Dermis microvascular lymphatic vessel endothelial cell (primary cell): Measurements from ENCODE around the gene TPD52L1. TPM values are rescaled to one million over a fixed set of nuclear protein-coding genes. Genes with fewer than 3 reads are reported as not detected.
A peak's percentile ranks its signal among the peaks of the same experiment; 100 is the strongest.
"Not testable (repeated sequence)": the region's sequence is repeated elsewhere in the genome, so short reads cannot be mapped to it uniquely, and the experiment has no call there.

ENCODE experiments used
- DNase-seq, 2 donors: peaks; one replicate each; pipeline versions ENCODE4 v3.0.0 to v3.0.0-alpha.2; 2010; ENCODE audit warnings: low read depth in 2 of 2
- total RNA-seq: library from RNA; depleted of rRNA; stranded (reverse); fragments of >200 nt; gene quantifications from 2 replicates; pipeline ENCODE4 v1.2.1, GENCODE V29; 2014

TPD52L1 gene
- total RNA-seq, 1 donor from 2014 or later: 0.90 TPM

DNA sequence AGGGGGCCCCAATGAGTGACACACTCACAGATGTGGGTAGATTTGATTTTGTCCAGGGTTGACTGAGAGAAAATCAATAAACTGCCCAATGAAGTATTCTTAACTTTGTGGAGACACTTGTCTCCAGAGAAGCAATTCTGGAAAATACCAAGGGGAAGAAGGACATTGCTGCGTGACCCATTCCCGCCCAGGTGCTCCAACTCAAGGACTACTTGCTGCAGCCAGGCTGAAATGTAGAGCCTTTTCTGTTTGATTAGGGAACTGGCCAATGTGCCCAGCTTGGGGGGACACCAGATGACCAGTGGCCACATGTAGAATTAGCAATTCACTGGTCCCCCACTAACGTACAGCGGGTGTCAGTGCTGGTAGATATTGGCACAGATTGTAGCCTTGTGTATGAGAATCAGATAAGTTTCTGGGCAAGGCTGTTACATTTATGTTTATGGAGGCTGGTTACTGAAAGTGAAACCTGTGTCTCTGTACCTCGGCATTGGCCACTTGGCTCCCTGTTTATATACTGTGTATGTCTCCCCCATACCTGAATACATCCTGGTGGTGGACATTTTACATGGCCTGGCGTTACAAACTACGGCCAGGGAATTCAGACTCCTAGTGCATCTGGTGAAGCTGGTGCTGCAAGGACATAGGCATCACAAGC is 115.9 kb downstream of the TPD52L1 start:
- no peak for DNase-seq

DNA sequence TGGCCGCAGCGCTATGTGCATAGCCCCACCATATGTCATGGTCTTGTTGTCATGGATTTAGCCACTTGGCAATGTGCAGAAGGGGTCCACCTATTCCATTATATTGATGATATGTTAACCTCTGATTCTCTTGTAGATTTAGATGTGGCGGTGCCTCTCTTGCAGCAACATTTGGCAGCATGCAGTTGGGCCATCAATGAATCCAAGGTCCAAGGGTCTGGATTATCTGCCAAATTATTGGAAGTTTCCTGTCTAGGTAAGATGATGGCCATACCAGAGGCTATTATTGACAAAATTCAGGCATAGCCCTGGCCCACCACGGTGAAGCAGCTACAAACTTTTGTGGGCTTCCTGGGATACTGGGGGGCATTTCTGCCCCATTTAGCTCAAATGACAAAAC is 116.8 kb downstream of the TPD52L1 start:
- no peak for DNase-seq

DNA sequence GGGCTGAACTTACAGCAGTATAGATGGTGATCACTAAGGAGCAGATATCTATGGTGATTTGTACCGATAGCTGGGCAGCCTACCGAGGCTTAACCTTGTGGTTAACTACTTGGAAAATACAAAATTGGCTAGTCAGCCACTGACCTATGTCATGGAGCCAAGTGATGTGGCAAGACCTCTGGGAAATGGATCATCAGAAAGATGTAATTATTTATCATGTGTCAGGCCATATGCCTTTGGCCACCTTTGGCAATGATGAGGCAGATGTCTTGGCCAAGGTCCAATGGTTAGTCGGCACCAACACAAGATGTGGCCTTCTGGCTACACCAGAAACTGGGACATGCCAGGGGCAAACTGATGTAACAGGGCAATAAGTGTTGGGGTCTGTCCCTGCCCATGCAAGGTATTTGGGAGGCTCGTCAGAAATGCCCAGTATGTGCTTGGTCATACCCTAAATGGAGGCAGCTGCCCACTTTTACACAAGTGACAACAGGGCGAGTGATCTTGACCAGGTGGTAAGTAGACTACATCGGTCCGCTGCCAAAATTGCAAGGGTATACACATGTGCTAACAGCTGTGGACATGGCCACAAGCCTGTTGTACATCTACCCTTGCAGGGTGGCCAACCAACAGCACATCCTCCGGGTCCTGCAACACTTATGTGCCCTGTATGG is 118.0 kb downstream of the TPD52L1 start:
- DNase-seq: no peak

DNA sequence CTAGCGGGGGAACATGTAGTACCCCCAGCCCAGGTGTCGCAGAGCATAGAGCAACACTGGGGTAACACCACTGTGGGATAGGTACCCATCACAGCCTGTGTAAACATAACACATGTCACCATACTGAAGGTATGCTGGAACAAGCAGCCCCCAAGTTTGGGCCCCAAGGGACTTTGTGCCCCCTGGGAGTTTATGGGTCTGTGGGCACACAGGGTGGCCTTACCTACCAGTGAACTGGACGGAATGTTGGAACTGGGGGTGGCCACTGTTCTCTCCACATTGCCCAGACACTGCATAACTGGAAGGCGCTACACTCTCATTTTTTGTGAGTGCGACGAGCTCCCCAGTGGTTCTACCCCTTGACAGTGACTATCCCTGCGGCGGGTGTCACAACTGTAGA is 119.7 kb downstream of the TPD52L1 start:
- DNase-seq: no peak

DNA sequence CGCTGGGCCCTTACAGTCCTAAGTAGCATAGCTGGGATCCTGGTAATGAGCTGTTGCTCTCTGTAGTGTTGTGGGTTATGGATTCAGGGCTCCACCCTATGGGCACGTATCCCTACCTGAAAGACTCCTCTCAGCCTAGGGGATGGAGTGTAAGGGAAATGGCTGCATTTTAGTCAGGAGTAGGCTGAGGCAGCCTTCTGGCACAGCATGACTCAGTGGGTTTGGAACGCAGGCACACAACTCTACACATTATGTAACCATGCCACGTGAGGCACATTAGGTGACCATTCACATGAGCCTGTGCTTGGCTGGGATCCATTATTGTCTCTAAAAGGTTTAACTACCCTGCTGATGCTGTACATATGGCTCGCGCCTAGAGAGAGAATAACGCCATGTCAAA is 120.4 kb downstream of the TPD52L1 start:
- DNase-seq: peak; percentile 94 to 95

DNA sequence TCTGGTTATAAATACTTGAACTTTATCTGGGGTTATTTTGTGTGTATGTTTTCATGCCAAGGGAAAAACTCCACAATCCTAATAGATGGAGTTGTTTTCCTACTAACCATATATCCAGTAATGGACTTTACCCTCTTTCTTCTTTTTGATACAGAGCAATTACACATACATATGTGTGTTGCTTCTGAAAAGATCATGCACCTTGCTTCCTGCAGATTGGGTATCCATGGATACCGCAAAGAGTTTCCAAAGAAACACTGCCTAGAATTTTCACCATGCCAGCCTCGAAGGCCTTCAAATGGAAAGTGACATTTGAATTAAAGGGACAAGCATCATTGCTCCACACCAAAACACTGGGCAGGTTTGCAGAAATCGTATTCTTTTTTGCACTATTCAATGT is 121.4 kb downstream of the TPD52L1 start:
- DNase-seq: peak; percentile 72 to 78

DNA sequence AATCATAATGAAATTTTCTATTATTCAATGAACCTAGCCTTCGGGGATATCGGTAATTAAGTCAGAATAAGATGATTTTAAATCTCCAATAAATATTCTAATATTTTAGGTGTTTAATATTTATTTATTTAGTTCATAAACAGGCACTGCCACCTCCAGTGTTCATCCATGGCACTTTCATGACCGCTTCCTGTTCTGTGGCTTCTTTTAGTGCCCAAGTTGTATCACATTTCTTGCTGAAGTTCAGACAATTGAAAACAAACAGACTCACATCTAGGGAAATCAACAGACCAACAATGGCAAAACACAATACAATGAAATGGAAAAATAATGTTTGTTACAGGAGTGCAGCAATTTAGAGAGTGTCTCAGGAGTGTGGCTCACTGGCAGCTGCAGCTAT is 122.2 kb downstream of the TPD52L1 start:
- no peak for DNase-seq

DNA sequence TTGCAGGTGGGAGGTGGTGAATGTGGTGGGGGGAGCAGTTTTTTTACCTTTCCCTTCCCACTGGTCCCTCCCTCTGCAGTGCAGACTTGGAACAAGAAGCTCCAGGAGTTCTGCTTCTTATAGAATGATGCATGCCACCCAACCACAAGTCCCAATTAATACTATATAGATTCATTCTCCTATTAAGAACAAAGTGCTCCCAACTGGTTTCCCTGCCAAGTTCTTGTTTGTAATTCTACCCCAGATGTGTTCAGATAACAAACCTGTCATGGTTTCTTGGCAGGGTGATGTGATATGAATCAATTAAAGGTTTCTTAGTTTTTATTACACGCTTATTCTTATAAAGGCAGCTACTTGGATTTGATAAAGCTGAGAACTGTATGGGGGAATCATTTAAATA is 124.3 kb downstream of the TPD52L1 start:
- DNase-seq: no peak

DNA sequence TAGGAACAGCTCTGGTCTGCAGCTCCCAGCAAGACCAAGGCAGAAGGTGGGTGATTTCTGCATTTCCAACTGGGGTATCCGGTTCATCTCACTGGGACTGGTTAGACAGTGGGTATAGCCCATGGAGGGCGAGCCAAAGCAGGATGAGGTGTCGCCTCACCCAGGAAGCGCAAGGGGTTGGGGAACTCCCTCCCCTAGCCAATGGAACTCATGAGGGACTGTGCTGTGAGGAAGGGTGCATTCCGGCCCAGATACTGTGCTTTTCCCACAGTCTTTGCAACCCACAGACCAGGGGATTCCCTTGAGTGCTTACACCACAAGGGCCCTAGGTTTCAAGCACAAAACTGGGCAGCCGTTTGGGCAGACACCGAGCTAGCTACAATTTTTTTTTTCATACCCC is 126.4 kb downstream of the TPD52L1 start:
- DNase-seq: no peak

DNA sequence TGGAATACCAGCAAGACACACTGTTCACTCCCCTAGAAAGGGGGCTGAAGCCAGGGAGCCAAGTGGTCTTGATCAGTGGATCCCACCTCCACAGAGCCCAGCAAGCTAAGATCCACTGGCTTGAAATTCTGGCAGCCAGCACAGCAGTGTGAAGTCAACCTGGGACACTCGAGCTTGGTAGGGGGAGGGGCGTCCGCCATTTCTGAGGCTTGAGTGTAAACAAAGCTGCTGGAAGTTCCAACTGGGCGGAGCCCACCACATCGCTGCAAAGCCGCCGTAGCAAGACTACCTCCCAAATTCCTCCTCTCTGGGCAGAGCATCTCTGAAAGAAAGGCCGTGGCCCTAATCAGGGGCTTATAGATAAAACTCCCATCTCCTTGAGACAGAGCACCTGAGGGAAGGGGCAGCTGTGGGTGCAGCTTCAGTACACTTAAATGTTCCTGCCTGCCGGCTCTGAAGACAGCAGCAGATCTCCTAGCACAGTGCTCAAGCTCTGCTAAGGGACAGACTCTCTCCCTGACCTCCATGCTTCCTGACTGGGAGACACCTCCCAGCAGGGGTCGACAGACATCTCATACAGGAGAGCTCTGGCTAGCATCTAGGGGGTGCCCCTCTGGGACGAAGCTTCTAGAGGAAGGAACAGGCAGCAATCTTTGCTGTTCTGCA is 126.9 kb downstream of the TPD52L1 start:
- not testable (repeated sequence) for DNase-seq

DNA sequence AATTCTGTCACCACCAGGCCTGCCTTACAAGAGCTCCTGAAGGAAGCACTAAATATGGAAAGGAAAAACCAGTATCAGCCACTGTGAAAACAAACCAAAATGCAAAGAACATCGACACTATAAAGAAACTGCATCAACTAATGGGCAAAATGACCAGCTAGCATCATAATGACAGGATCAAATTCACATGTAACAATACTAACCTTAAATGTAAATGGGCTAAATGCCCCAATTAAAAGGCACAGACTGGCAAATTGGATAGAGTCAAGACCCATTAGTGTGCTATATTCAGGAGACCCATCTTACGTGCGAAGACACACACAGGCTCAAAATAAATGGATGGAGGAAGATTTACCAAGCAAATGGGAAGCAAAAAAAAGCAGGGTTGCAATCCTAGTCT is 128.9 kb downstream of the TPD52L1 start:
- DNase-seq: not testable (repeated sequence)

DNA sequence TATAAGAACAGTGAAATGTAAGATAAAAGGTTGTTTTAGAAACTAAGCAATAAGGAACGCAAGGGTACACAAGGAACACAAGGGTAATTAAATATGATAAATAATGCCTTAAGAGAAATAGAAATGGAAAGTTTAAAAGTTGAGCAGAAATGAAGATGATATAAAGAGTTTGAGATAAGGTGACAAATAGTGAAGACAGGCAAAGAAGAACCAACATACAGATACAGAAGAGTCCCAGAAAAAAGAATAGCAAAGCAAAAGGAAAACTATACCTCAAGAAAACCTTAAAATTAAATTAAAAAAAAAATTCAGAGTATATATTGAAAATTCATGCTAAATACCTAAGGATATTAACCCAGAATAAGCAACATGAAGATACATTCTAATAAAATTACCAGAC is 131.8 kb downstream of the TPD52L1 start:
- no peak for DNase-seq

DNA sequence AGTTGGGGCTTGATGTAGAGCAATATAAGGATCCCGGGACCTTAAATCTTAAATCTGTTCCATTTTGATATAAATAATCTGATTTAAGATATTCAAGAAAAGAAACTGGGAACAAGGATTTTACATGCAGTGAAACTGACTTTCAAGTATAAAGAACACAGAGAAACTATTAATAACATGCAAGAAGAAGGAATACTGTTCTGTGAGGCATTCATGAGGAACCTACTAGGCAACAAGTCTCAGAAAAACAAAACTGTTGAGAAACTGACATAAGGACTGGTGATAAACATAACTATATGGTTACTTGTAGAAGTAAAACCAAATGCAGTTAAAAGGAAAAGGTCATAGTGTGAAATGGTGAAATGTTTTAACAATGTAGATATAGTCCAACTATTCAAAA is 132.4 kb downstream of the TPD52L1 start:
- no peak for DNase-seq

DNA sequence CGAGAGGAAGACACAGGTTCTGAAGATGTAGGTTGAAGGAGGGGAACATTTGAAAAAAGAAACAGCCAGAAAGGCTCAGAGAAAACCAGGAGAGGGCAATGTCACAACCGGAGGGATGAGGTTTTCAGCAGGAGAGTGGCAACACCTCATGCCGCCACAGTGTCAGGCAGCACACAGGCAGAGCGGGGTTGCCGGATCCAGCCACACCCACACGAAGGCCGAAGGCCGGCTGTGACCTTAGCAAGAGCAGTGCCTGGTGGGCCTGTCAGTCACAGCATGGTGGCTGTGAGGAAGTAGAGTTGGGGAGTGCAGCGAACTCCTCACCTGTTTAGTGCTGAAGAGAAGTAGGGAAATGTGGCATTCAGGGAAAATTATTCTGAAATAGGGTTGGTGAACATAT is 134.1 kb downstream of the TPD52L1 start:
- DNase-seq: no peak

DNA sequence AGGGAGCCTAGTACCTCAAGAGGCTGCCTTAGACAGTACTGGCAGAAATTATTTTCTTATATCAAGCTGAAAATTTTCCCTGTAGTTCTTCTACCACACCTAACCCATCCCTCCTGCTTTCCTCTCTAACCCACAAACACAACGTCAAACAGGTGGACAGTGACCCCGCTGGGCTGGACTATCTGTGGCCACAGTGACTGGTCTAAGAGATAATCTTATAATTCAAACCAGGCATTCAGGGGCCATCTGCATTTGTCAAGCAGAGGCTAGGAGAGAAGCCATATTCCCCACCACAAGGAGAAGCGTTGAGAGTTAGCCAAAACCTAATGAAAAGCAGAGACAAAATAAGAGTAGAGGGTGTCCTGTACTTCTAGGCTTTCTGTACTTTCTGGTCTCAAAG is 140.0 kb downstream of the TPD52L1 start:
- DNase-seq: no peak

DNA sequence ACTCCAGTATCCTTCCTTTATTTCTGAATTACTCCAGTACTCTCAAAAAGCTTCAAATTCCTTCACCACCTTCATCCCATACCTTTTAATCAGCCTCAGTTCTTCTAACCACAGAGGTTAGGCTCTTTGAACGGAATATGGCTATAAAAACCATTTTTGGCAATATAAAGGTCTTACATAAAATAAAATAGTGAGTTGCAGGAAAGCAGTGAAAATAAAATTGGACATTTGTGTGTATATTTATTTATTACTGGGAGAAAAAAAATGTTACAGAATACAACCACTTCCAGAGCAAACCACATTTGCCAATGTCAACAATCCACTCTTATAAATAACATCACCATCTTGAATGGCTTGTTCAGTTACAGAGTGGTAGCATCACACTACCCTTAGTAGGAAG is 140.5 kb downstream of the TPD52L1 start:
- no peak for DNase-seq

DNA sequence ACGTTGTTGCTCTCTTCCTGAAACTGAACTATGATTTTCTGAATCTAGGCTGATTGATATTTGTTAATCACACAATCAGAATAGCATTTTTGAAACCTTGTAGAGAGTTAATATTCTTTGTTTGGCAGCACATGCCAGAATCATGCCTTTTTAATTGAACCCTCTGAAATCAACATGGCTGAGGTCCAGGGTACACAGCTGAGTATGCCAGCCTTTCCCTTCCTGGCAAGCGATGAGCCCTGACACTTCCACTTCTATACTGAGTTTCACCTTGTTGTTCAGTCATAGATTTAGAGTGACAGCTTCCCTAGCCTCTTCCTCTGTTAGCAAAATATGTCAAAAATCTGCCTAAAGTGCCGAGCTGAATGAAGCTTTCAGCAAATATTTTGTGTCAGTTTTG is 141.4 kb downstream of the TPD52L1 start:
- DNase-seq: peak; percentile 43 to 46

DNA sequence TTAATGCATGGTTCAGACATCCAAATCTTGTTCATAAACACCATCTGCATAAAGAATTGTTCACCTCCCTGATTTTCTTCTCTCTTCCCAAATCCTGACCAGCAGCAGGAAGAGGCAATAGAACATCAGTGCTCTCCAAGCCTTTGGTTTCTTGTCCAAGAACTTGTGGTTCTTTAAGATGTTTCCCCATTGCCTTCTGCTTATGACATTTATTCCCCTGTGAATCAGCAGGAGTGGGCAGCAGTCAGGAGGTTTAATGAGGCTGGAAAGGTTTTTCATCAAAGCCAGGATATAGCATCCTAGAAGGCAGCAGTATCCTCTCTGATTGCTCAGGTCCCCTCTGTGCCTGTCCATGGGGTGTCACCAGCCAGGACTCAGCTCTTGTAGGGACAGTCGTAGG is 142.9 kb downstream of the TPD52L1 start:
- DNase-seq: no peak

DNA sequence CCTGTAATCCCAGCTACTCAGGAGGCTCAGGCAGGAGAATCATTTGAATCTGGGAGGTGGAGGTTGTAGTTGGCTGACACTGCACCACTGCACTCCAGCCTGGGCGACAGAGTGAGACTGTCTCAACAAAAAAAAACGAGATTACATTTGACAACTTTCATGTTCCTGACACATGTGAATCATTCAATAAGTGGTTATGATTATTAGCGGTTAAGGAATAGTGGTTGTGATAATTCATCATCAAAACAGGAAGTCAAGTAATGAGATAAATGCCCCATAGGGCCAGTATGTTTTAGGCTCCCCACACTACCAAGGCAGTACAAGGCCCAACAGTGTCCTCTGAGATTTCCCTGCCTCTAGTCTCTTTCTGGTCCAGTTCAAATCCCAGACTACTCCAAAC is 145.7 kb downstream of the TPD52L1 start:
- no peak for DNase-seq

DNA sequence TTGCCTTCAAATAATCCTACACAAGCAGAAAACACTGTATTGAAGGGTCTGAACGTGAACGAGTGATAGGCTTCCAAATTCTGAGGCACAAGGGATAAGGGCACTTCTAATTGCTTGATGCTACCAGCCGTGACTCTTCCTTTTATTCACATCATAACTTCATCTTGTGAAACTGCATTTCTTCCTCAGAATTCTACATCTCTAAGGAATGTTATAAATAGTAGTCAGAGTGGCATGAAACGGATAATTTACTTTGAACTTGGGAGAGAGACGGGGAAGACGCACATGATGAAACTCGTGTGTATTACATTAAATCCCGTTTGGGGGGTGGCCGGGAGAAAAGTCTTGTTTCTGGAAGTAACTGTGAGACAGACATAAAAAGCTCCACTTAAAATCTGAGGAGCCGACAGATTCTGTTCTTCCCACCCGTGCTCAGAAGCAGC is 147.4 kb downstream of the TPD52L1 start:
- DNase-seq: no peak

DNA sequence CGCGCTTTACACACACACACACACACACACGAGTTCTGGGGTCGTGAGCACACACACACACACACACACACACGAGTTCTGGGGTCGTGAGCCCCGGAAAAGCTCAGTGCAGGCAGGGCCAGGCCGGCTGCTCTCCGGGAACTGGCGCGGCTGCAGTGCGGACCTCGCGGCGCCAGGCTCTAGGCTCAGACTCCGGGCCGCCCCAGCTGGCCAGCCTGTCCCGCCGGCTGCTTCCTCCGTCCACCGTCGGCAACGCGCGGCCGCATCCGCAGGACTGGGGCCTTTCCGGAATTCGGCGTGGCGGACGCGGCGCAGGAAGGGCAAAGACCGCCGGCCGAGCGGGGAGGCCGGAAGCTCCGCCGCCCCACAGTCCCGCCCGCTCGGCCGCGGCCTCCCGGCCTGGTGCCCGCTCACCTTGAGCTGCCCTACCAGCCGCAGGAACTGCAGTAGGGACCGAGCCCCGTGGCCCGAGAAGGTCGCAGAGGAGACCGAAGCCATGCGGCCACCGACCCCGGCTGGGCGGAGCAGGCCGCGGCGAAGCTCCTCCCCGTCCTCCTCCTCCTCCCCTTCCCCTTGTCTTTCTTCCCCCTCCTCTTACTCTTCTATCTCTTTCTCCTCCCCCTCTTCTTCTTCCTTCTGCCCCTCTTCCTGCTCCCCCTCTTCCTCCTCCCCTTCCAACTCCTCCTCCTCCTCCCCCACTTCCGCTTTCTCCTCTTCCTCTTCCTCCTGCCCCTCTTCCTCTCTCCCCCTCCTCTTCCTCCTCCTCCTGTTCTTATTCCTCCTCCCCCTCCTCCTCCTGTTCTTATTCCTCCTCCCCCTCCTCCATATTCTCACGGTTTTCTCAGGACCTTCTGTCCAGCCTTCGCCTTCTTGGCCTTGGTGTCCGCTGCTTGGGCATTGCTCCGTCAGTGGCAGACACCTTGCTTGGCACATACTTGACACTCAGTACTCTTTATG is 148.1 kb downstream of the TPD52L1 start, which contains the start of gene HDDC2:
Gene HDDC2 (minus strand): TSS at position 533 of the 957 bp plus-strand sequence. CDS start 35 bp downstream, at position 498.
- peak; percentile 62 to 88 for DNase-seq
